ENCODE results near the gene SSR3. TPM values are rescaled to one million over a fixed set of nuclear protein-coding genes. Genes with fewer than 3 reads are reported as not detected.

SSR3 gene
- total and polyA plus RNA-seq, 9 of the 15 experiments (the other 6 are each of a cell fraction or from before 2014, with no cell fraction given), result 104 to 464 (median 307) TPM

DNA sequence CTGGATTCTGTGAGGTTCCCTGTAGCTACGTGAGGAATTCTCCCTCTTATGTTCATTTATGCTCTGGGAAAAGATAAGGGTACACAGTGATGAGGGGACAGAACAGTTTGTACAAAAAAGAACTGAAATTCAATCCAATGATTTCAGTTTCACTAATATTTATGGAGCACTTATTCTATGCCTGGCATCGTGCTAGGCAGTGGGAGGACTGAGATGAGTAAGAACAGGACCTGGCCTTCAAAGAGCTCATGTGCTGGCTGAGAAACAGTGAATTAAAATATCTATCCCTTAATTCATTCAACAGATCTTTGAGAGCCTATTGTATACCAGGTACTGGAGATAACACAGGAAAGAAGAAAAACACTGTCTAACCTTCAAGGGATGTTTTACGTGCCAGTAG is 22.2 kb downstream of the SSR3 start:
- Histone ChIP-seq H3K9me3 (replicated peaks; ENCODE audit: control insufficient read depth, insufficient read depth, low read depth, low read length) (no peaks in the 10 kb centered on the region), H3K4me2 (ENCODE audit: insufficient read depth, low read length) (no peak overlapping the region), H2AFZ (ENCODE audit: low read depth, low read length) (no peak overlapping the region), H3K79me2 (ENCODE audit: control insufficient read depth, insufficient read depth, low read length) (no peaks in the 10 kb centered on the region), H4K20me1 (replicated peaks; ENCODE audit: control insufficient read depth, insufficient read depth, low read length) (0 out of 2 replicates have a peak, but pooled peaks cover 5% of the 10 kb centered on the region), H3K4me3 (no peak overlapping the region), H3K27me3 (ENCODE audit: control insufficient read depth in 2 of 2, insufficient read depth in 2 of 2, low read length in 2 of 2) (no peaks in the 10 kb centered on the region), H3K27ac (ENCODE audit: extremely low read depth, low read depth, low read length) (no peak overlapping the region), H3K4me1 (replicated peaks in 1 of 2; ENCODE audit: control insufficient read depth in 2 of 2, insufficient read depth in 2 of 2, low read length in 2 of 2) (no peaks in the 10 kb centered on the region; a peak in 1 of 5 replicates), H3K36me3 (ENCODE audit: control insufficient read depth, insufficient read depth, low read length) (peaks cover under 1% of the 10 kb centered on the region; the same call in 1 of the 3 replicates), H3K9ac (ENCODE audit: insufficient read depth in 1 of 2, low read depth in 2 of 2, low read length in 2 of 2) (no peak overlapping the region), H3K9me1 (ENCODE audit: control insufficient read depth, insufficient read depth, low read length) (no peaks in the 10 kb centered on the region)
- TF ChIP-seq USF1 (CRISPR knock-in tag; IDR thresholded peaks at IDR 0.05) (no peak), SP1 (CRISPR knock-in tag; IDR thresholded peaks at IDR 0.05) (no peak), ETS2 (tag; IDR thresholded peaks at IDR 0.05; ENCODE audit: borderline replicate concordance, poor library complexity, severe bottlenecking) (no peak), ZNF184 (CRISPR knock-in tag; IDR thresholded peaks at IDR 0.05) (no peak), MED1 (CRISPR knock-in tag; IDR thresholded peaks at IDR 0.05; ENCODE audit: borderline replicate concordance) (no peak), ZBTB1 (CRISPR knock-in tag; IDR thresholded peaks at IDR 0.05; ENCODE audit: borderline replicate concordance, low read depth) (no peak), ETV5 (CRISPR knock-in tag; IDR thresholded peaks at IDR 0.05; ENCODE audit: low read depth) (no peak), ZNF444 (CRISPR knock-in tag; IDR thresholded peaks at IDR 0.05) (no peak)
- TF ChIP-seq, protein P1, sequence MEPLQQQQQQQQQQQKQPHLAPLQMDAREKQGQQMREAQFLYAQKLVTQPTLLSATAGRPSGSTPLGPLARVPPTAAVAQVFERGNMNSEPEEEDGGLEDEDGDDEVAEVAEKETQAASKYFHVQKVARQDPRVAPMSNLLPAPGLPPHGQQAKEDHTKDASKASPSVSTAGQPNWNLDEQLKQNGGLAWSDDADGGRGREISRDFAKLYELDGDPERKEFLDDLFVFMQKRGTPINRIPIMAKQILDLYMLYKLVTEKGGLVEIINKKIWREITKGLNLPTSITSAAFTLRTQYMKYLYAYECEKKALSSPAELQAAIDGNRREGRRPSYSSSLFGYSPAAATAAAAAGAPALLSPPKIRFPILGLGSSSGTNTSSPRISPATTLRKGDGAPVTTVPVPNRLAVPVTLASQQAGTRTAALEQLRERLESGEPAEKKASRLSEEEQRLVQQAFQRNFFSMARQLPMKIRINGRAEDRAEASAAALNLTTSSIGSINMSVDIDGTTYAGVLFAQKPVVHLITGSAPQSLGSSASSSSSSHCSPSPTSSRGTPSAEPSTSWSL (CRISPR knock-in tag; IDR thresholded peaks at IDR 0.05; ENCODE audit: borderline replicate concordance), result no peak
- in situ Hi-C loops (cut with MboI) (loop anchor here (25.0 kb wide), 1 partner anchor 605 kb away; no protein-coding TSS in a partner anchor), intact Hi-C loops (cut with micrococcal nuclease) (no loop called here)
- FAIRE-seq, result no peak
- ChIA-PET CTCF (ENCODE audit: low intra/inter-chr PET ratio) (no interaction called here), POLR2A (interaction anchor here (0.7 to 1.3 kb wide), 2 partner anchors 21 to 22 kb away, joined by 3 read pairs; partner anchors contain the start of gene SSR3)
- 41% methylated on average over 3 of the region's 3 CpGs for WGBS (ENCODE audit: insufficient coverage, low coverage, missing lambda C conversion rate)
- ATAC-seq, result no peak
- DNase-seq (ENCODE audit: extremely low read depth in 1 of 4, low spot score in 3 of 4), result no peak
- no TSS peak for BruUV-seq (replicated peaks)
